Glomerular visceral epithelial cell (primary cell): ENCODE results near the gene ARHGAP6.

ENCODE experiments used
- DNase-seq: peaks from one replicate; pipeline ENCODE4 v3.0.0-alpha.2; 2016; ENCODE audit errors: extremely low spot score

ARHGAP6 gene

DNA sequence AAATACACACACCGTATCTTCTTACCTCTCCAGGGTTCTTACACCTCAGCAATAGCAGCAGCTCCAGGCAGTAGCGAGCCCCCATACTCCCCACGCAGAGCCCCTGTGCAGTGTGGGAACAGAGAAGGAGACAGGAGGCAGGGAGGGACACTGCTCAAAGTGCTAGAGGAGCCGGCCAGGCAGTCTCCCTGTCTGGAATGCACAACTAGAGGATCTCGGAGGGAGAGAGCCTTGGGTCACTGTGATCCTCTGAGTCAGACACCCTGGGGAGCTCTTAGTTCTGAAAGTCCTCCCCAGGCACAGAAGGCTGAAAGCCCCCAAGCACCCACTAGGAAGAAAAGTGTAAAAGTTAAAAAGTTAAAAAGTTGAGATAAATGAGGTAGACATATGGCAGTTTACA is 356.5 kb downstream of the ARHGAP6 start:
- DNase-seq: no peak

DNA sequence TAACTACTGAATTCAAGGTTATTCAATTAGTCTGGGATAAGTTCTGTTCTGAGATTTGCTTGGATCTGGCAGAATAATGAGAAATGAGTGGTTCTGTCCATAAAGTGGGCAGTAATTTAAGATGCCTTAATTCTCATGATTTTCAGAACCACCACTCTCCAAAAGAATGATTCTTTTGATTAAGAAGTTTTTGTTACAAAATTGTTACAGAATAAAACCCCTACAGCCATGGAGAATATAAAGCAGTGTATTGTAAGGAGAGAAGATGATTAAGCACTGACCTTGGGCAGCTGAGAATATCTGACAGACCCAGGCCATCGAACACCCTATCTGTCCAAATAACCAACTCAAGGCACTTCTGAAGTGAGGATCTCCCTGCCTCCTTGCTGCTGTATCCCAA is 360.1 kb downstream of the ARHGAP6 start:
- no peak for DNase-seq

DNA sequence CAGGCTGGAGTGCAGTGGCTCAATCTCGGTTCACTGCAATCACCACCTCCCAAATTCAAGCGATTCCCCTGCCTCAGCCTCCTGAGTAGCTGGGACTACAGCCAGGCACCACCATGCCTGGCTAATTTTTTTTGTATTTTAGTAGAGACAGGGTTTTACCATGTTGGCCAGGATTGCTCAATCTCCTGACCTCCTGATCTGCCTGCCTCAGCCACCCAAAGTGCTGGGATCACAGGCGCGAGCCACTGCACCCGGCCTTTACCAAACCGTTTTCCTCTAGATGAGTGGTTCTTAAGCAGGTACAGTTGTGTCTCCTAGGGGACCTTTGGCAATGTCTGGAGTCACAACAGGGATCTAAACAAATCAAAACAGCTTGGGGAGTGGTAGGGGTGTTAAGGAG is 360.9 kb downstream of the ARHGAP6 start:
- DNase-seq: no peak

DNA sequence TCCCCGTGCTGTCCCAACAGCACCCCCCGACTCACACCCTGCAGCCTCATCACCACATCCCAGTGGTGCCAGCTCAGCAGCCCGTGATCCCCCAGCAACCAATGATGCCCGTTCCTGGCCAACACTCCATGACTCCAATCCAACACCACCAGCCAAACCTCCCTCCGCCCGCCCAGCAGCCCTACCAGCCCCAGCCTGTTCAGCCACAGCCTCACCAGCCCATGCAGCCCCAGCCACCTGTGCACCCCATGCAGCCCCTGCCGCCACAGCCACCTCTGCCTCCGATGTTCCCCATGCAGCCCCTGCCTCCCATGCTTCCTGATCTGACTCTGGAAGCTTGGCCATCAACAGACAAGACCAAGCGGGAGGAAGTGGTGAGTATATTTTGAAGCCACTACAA is 367.1 kb downstream of the ARHGAP6 start:
- DNase-seq: no peak

DNA sequence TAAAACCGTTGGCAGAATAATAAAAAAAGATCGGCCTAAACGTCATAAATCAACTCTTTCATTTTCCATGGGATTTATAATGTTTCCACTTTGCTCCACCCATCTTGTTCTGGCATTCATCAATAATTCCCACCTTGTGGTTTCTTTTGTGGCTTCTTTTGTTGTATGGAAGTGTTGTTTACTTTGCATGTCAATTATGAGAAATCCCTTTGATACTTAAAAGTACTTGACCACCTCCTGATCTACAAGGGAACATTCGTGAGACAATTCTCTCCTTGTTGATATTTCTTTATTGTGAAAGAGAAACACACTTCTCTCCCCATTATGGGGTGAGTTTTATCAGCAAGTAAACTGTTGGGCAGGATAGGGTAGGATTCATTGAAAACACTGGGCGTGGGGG is 369.7 kb downstream of the ARHGAP6 start:
- DNase-seq: no peak

DNA sequence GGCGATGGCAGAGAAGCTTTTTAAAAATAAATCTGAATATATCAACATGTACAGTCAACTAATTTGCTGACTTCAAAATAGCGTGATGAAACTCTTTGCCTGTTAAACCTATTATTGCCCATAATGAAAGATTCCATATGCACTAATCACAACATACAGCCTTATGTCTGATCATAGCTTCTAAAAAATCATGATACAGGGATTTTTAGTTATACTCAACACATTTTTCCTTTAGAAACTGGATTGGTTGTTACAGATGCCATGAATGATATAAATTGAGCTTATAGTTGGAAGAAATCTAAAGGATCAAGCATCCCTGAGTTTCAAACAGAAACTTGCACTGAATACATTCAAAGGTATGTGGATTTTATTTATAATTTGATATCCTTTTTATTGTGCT is 372.6 kb downstream of the ARHGAP6 start, which contains the start of gene AMELX:
AMELX (plus strand) TSS at position 301 of the 400 bp plus-strand sequence. CDS start 1,376 bp downstream, outside the sequence.
- DNase-seq: no peak

DNA sequence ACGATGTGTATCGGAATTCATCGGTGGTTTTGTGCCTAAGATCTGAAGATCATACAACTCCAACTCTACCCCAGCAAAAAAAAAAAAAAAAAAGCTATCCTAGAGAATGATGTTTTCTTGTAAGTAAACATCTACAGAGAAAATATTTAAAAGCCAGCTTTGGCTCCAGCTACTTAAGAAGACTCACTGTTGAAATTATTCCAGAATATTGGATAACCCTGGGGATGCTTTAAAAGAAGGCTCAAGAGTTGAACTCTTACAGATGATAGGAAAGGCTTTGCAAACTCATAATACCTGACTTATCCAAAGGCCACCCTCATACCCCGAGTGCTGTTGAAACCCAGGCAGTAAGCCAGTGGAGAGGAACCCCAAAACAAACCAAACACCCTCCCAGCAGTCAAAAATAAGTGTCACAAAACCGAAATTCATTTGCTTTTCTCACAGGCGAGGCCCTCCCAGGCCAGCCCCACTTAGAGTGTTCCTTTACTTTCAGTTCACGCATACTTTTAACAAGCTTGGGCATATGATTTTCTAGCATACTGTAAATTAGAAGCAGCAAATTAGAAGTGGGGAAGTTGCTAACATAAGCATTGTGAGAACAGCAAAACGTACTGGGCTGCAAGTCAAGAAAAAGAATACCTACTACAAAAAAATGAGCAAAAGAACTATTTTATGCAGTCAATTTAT is 375.2 kb downstream of the ARHGAP6 start:
- no peak for DNase-seq

DNA sequence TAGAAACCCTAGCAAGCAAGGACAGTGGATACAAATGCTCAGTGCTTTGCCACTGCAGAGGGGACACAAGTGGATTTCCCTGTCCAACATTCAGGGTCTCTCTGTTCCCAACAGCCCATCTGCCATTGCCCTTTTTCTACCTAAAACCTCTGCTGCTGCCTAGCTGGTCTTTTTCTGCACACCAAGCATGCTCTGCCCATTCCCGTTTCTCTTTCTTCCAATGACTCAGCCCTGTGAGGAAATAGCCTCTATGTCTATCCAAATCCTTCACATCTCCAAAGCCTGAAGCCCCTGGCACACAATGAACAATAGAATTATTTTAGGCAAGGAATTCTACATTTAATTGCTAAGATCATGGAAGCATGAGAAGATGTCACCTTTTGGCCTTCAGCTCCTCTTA is 378.2 kb downstream of the ARHGAP6 start:
- DNase-seq: no peak

DNA sequence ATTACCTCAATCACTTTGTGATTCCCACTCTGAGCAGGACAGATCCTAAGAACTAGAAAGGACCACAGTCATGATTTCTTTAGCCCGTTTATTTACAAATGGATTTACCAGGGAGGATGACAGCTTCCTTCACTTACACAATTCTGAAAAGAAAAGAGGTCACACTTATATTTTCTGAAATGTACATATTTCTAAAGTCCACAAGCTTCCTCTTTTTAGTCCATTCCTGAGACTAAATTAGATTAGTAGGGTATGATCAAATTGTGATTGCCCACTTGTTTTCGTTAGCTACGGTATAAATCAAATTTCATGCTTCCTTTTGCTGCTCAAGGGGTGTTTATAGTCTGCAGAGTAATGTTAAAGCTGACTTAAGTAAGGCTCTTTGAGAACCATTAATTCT is 380.1 kb downstream of the ARHGAP6 start:
- DNase-seq: no peak

DNA sequence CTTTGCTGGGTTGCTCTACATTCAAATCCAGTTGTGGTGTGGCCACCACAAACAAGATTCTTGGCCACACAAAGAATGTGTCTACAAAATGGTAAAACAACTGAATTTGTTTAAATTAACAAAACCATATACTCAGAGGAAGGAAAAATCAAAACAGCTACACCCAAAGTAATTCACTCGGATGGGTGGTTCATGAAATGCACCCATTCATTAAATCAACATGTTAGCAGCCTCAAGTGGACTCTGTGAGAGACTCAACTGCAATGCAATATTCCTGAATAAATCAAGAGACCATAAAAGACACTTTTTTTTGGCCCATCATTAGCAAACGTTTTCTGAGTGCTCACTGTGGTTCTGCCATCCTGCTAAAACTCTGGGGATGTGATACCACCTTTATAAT is 383.7 kb downstream of the ARHGAP6 start:
- no peak for DNase-seq

DNA sequence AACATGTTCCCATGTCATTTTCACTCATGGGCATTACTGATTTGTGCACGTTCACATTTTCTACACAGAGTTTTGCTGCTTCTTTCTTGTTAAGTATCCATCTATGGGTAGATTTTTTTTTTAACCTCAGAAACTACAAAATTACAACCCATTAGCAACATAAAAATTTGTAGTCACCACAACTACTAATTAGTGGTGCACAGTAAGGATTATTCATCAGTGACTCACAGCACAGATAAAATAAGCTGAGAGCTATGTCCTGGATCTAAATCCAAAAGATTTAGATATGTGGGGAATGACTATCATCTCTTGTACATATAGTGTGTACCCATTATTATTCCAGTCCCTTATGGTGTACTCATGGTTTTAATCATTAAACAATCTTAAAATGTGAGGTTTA is 392.2 kb downstream of the ARHGAP6 start:
- no peak for DNase-seq

DNA sequence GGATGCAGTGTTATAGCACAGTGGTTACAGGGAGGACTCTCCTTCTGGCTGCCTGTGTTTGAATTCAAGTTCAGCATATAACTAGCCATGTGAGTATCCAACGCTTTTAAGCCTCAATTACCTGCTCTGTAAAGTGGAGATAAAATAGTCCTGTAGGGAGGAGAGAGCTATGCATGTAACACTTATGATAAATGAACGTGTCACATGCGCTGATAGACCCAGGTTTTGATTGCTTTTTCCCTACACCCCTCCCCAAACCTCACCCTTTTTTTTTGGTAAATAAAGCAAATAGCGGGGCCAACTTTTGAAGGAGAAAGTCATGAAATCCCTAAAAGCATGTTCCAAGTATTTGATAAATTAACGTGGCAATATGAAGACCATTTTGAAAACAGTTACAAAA is 392.9 kb downstream of the ARHGAP6 start:
- DNase-seq: no peak

DNA sequence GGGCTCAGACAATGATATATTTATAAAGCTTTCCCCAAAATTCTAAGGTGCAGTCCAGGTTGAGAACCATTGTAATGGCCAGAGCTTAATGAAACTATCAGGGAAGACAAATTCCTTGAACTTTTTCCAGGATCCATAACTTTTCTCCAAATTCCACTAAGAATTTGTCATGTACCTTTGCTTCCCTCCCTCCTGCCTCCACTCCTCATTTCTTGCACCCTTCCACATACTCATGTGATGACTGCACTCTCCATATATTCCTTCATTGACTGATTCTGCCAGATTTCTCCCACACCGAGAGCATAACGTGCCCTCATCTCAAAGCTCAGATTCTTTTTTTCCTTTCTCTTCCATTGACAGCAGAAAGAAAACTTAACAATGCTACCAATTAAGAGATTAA is 393.4 kb downstream of the ARHGAP6 start:
- DNase-seq: no peak

DNA sequence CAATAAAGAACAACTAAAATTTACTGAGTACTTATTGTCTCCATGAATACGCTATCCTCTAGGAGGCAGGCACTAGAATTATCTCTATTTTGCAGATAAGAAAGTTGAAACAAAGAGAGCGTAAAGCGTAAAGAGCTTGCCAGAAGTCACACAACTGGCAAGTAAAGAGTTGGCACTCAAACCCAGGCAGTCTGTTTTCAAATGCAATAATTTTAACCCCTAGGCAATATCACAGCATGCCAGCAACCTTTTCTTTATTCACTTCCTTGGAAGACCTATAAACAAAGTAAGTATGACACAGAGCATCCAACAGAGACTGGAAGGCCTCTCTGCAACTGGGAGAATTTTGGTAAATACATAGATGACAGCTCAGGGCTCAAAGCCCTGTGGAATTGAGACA is 395.7 kb downstream of the ARHGAP6 start:
- DNase-seq: no peak

DNA sequence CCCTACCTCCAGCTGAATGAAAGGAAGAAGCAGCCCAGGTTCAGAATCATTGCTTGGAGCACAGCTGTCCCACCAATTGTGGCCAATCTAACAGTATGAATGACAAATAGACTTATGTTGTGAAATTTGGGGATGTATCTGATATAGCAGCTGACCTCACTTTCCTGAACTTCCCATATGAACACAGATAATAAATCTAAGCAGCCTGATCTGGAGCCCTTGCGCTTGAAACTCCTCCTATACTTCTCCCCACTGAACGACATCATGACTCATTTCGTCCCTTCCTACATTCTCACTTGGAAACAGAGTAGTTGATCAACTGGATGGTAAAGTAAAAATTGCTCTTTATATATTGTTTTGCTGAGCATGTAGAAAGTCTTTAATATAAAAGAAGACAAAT is 396.7 kb downstream of the ARHGAP6 start:
- DNase-seq: no peak

DNA sequence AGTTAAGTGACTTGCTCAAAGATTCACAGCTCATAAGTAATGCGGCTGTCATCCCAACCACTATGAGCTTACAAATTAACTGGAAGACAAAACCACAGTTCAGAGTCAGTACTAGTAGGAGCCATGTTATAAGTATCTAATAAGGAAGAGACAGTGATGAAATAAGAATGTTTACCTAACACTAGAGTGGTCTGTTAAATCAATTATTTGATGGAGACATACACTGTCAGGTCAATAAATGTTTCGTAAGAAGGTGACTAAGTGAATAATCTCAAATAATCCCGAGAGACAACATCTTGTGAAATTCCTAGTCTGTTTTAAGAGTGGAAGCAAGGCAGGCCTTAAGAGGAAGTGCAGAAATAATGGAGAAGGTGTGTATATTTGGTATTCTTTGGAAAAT is 398.3 kb downstream of the ARHGAP6 start:
- DNase-seq: peak; percentile 61

DNA sequence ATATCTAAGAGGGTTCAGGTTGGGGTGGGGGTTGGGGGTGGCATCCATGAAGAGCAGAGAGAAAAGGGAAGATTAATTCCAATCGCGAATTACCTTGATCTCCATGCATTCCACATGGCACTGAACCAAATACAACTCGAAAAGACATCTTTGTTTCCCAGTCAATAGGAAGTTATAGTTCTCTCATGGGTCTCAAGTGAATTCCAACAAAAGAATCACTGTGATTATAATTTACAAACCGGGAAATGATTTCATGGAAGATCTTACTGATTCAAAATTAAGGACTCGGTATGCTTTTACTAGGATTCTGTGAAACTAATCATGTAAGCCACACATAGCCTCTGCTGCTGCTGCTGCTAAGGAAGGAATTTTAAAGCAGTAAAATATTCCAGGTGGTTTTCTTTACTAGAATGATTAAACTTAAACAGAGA is 399.1 kb downstream of the ARHGAP6 start:
- DNase-seq: no peak

DNA sequence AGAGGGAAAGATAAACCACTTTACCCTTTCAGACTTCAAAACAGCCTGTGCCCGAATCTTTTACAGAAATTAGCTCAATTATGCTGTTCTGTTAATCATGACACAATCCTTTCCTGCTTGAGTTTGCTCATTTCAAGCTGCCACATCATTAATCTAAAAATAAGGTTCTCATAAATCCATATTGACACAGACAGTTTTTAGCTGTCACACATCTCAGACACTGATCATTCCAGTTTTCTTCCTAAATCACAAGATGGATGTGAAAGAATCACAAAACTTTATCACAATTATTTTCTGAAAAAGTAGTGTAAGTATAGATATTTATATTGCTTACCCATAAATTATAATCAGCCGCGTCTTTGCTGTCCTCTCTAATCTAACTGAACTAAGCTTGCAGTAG is 400.4 kb downstream of the ARHGAP6 start:
- no peak for DNase-seq

DNA sequence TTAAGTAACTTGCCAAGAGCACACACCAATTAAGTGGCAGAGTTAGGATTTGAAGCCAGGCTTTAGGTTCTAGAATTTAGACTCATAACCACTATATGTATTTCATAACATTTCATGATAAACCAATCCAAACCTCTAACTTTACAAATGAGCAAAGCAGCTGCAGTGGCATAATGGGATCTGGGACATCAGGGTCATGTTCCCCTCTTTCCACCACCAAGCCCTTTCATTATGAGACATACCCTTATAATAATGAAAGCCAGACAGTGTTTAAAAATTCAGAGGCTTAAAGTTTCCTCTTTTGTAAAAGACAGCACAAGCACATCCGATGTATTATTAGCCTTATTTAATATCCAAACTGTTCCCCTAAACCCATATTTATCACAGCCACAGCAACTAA is 400.8 kb downstream of the ARHGAP6 start:
- DNase-seq: no peak

DNA sequence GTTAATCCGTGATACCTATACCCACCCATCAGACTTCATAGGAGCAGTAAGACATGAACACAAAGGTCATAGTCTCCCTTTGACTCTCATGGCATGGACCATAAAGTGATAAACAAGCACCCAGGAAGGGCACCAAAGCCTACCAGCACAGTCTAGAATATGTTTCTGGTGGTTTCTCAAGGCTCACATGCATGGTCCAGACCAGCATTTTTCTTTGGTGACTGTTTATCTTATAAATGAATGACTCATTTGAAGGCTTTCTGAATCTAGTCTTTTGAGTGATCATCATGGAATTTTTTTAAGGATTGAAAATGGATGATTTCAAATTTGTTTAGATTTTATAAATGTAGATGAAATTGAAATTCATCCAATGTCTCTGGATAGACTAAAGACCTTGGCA is 404.5 kb downstream of the ARHGAP6 start:
- peak; percentile 28 for DNase-seq

DNA sequence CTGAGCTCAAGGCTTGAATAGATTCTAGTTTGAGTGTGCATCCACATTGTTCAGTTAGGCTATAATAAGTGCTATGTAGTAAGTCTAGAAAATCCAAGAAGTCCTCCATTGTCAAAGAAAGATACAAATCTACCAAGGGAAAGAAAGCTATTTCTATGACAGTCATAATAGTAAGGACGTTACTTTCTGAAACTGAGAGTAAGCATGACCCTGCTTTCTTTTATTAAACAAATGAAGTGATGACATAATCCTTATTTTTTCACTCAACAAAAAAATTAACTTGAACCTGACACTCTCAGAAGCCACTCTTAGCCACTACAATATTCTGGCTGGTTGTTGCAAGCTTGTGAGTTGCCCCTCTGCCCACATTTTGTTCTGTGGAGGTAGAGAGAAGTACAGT is 406.3 kb downstream of the ARHGAP6 start:
- DNase-seq: no peak

DNA sequence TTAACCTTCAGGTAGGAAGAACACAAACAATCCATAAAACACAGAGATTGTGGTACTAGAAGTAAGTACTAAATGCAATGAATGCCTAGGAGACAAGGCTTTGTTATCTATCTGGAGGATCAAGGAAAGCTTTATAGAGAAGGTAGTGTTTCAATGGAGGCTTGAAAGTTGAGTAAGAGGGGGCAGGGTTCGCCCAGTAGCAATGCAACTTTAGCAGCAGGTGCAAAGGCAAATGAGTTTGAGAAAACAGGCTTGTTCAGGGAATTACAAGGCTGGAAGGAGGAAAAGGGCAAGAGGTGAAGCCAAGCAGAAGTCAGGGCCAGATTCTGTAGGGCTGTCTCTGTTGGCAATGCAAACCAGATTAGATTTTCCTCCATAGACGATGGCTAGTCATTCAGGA is 408.0 kb downstream of the ARHGAP6 start:
- DNase-seq: no peak

DNA sequence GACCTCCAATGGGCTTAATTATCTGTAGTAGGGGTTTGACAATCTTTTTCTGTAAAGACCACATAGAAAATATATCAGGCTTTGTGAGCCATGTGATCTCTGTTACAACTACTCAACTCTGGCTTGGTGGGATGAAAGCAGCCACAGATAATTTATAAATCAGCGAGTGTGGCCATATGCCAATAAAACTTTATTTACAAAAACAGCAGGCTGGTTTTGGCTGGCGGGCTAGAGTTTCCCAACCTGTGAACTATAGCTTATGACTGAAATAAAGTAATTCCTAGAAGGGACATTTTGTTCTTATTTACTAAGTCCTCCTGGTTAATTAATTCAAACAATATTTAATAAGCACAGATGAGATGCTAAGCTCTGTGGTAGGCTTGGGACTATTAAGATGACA is 408.4 kb downstream of the ARHGAP6 start:
- no peak for DNase-seq

DNA sequence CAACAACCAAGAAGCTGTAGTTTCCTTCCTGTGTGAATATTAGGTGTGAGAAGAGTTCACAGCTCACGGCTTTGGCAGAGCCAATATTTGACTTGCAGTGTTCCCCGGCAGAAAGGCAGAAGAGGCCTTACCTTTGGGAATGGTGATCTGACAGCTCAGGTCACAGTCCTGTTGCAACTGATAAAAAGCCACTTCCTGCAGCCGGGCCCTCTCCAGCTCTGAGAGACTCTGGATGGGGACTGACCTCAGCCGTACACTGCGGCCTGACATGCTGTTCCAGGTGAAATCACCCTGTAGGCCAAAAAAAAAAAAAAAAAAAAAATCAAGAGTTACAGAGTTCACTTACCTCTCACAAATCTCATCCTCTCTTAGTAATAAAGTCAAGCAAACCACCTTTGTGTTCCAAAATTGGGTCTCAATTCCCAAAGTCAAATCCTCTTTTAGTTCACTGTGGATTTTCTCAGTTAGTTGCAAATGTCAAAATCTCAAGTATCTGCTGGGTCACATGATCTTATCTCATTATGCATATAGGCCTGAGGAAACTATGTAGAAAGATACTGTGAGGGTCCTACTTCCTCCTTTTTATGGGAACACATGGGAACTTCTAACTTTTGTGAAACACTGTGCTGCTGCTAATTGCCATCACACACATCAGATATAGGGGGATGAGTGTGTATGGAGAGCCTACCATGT is 411.2 kb downstream of the ARHGAP6 start:
- DNase-seq: no peak
